ENCODE results near the gene IMMP2L.
"Not testable (repeated sequence)": the region's sequence is repeated elsewhere in the genome, so short reads cannot be mapped to it uniquely, and the experiment has no call there.

IMMP2L gene

GRCh38 chr7:110962826-110963225, 599.5 kb downstream of the IMMP2L start:
- DNase-seq: no peak

GRCh38 chr7:110962374-110962773, 599.9 kb downstream of the IMMP2L start:
- no peak for DNase-seq

- DNase-seq: no peak
Observed at GRCh38 chr7:110960811-110961210, 601.5 kb downstream of the IMMP2L start.

DNA sequence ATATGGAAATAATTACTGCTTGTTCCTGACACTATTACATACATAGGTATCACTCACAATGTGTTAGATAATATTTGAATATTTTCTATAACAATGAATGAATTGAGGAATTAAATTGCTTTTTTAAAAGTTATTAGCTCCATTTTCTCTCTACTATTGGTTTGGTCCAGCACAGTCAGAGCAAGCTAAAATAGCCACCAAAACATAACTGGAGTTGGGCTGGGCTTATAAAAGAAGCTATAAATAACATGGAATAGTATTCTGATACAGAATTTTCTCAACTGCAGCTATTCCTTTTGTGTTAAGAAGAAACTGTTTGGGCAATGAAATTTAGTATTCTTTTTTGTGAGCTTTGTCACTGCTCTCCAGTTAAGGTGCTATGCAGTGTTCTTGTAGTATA, 614.0 kb downstream of the IMMP2L start:
- DNase-seq: no peak

GRCh38 chr7:110947408-110947807, 614.9 kb downstream of the IMMP2L start:
- no peak for DNase-seq

DNA sequence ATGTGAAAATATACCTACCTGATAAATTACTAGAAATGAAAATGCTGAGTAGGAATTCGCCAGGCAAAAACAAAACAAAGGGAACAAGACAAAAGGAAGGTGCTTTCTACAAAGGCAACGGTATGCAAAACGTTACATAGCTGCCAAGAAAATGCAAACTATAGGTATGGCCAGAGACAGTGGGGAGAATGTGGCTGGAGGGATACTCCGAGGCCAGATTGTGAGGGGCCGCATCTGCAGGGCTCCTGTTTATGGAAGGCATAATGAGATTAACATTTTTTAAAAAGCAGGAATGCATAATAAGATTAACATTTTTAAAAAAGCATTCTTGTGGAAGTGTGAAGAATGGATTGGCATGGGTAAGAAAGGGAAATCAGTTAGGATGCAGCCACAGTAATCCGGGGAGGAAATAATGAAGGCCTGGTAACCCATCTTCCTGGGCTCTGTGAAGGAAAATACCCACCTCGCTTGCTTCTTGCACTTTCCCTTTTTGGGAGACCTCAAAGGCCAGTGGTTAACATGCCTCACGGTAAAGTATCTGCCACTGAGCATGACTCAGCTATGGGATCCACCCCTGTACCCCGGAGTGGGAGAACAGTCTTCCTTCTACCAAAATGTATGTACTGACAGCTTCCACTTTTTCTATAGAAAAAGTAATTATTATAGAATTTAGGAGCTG, 617.2 kb downstream of the IMMP2L start:
- no peak for DNase-seq

GRCh38 chr7:110944448-110944847, 617.8 kb downstream of the IMMP2L start:
- DNase-seq: no peak

DNA sequence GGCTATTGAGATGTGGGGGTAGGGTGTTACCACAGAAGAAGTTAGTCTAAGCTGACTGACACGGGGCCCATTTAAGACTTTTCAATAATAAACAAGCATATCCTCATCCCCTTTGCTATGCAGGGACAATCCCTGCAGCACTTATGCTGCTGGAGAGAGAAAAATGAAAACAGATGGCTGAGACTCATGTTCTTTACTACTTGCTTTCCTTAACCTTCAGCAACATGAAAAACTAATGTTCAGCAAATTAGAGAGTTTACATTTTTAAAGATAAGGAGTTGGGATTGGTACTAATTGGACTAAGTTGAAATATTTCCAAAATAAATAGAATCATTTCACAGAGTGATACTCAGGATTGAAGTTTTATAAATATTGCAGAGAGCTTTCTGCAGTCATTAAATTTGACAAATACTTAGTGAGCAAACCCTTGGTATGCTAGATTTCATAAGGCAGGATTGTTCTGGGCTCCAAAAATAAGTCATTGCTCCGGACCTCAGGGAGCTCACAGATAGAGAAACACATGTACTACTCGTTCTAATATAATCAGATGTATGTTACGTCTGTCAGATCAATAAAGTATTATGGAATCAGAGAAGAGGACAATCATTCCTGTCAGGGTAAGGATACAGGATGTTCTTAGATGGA, 618.5 kb downstream of the IMMP2L start:
- DNase-seq: no peak

GRCh38 chr7:110941385-110941784, 620.9 kb downstream of the IMMP2L start:
- DNase-seq: no peak

- DNase-seq: no peak
Observed at GRCh38 chr7:110940756-110941155, 621.5 kb downstream of the IMMP2L start.

GRCh38 chr7:110938165-110938564, 624.1 kb downstream of the IMMP2L start:
- DNase-seq: no peak

- DNase-seq: not testable (repeated sequence)
Observed at GRCh38 chr7:110936665-110937064, 625.6 kb downstream of the IMMP2L start.

DNA sequence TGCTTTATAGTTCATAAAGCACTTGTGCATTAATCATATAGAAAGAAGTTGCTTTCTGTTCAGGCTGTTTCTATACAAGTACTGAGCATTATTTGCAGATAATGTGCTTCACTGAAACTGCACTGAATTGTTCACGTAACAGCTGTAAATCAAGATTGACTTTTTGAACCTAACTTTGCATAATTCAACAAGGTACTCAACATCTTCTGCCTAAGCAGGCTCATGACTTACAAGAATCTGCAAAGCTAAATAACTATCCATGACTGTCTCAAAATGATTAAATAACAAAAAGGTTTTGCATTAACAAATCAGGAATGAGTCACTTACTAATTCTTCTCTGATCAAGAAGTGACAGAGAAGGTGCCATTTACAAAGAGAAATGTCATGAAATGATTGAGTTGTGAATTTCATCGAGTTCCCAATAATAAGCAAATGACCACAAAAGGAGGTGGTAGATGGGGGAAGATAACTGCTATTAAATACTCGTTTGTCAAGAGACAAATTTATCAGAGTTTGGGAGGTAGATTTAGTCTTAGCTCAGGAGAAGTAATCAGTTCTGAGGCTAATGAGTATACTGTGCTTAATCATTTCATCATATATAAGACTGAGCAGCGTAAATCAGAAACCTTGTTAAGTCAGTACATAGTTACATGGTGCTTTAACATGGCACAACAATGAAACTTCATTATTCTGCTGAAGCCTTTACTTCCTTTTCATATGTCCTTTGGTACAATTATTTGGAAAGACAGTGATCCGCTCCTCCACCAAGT, 632.6 kb downstream of the IMMP2L start:
- no peak for DNase-seq

- DNase-seq: no peak
Observed at GRCh38 chr7:110922906-110923305, 639.4 kb downstream of the IMMP2L start.

GRCh38 chr7:110921595-110922151, 640.6 kb downstream of the IMMP2L start:
- no peak for DNase-seq

DNA sequence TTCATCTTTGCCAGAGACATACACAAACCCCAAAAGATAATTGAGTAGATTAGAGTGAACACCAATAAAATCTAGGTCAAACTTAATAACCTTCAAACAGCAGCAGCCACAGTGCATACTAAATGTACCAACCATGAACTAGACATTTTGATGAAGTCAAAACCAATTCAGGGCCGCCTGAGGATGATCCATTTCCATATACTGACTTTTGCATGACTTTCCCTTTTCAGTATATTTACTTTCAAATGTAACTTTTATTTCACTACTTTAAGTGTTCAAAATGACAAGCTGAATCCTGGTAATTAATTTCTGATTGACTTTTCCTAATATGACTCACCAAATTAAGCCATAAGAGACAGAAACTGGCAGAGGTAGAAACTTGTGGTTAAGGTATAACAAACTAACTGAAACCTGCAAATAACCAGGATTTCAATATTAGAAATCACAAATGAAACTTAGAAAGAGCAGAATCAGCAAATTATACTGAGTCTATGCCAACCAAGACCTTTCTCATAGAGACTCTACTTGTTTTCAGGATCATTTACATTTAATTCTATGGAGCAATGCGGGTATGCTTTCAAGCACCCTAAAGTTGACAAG, 643.2 kb downstream of the IMMP2L start:
- DNase-seq: no peak

DNA sequence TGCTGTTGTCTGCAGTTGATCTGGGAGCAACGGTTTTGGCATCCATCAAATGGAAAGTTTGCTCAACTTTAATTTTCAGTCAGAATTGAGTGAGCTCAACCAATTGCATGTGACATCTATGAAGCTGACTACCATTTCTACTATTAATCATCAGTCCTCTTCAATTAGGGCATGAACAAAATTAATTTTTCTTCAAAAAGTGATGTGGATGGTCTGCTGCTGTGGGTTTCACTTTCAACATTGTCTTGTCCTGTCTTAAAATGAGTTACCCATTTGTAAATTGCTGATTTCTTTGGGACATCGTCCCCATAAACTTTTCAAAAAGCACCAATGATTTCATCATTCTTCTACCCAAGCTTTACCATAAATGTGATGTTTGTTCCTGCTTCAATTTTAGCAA, 648.0 kb downstream of the IMMP2L start:
- no peak for DNase-seq

DNA sequence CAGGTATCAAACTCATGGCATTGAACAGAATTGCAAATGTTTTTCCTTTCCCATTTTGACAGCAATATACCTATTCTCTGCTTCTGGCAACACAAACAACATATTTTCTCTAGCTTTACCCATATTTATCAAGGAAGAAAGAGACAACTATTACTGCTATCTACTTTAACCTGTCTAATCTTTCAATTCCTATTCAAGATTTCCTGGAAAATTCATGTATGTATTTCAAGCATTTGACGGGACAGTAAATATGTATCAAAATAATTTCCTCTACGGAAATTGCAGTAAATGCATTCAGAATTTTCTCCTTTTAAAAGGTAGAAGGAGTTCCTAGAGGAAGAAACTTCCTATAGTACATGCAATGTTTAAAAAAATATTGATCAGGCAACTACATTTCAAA, 650.7 kb downstream of the IMMP2L start:
- DNase-seq: no peak

DNA sequence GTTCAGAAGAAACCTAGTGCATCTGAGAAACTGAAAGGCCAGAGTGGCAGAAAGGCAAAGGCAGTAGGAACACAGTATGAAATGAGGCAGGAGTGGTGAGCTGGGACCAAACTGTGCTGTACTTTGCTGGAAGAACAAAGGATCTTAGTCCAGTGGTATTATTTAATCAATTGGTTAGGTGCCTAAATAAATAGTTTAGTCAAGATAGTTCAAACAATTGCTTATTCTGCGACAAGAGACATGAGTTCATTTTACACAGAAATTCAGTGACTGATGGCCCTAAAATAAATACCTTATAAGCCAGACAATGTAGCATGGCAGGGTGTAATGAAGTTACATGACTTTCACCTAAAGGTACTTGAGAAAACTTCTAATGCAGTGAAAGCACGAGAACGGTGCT, 653.2 kb downstream of the IMMP2L start:
- DNase-seq: no peak

- no peak for DNase-seq
Observed at GRCh38 chr7:110905773-110906566, 656.3 kb downstream of the IMMP2L start.

DNA sequence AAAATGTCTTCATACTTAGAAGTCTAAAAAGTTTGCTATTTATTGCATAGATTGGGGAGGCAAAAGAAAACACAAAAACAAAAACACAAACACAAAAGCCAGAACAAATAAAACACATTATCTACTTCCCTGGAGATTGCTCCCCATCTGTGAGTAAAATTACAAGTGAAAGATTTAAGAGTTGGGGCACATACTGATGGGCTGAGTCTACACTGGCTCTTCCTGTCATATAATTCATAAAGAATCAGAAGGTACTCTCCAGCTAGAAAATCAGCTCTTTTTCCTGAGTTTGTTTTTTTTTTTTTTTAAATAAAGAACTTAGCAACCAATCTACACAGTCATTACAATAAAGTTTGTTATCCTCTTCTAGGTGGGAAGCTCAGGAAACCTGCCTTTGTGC, 663.8 kb downstream of the IMMP2L start:
- DNase-seq: no peak

DNA sequence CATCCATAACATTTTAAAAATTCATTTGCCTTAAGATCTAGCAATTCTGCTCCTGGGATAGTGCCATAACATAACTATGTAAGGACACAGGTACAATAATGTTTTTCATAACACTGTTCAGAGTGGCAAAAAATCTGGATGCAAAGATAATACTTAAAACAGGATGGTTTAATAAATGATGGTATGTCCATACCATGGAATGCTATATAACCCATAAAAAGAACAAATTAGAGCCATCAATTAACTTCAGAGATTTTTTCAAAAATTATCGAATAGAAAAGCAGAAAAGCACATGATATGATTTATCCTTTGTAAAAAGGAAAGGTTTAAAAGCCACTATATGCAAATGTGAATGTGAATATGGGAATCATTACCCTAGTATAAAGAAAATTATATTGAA, 664.8 kb downstream of the IMMP2L start:
- DNase-seq: no peak

DNA sequence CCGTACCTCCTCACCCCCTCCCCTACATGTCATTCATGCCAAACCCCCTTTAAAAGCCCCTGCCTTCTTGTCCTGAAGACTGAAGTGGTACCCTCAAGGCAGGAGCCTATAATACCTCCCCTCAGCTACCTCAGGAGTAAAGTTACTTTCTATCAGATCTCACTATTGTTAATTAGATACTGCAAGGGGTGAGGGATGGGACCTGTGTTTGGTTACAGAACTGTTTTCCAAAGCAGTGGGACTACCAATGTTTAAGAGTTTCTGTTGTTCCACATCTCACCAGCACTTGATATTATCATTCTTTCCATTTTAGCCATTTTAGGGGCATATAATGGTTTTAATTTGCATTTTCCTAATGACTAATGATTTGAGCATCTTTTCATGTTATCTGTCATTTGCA, 668.2 kb downstream of the IMMP2L start:
- no peak for DNase-seq

Data from inflammatory macrophage treated with lipopolysaccharide for 1 hour (primary cell).